HG02763 (cell line): Measurements from ENCODE around the gene OR2V2.
"Not testable (repeated sequence)": the region's sequence is repeated elsewhere in the genome, so short reads cannot be mapped to it uniquely, and the experiment has no call there.

ENCODE experiments used
- ATAC-seq: cut with Tn5 transposase; IDR thresholded peaks from one replicate; pipeline ENCODE4 v1.9.1; 2021; ENCODE audit warnings: mild to moderate bottlenecking, moderate library complexity; ENCODE audit not compliant: unreplicated experiment

Gene OR2V2

DNA sequence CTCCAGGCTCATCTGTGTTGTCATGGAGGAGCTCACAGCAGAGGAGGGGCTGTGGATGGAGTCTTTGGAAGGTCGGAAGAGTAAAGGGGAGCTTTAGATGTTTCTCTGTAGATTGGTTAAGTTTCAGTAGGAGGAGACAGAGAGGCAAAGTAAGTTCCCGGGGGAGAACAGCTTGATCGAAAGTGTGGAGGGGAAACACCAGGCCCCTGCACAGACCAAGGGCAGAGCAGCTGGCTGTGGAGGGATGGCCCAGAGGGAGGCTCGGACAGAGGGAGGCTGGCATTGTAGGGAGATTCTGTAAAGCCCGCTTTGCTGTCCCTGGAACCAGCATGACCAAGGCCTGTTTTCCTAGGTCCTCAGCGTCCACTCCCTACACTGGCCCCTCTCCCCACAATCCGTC is 5.3 kb upstream of the OR2V2 start:
- ATAC-seq: no peak

GRCh38 chr5:181145133-181145532 is 2.3 kb upstream of the OR2V2 start:
- no peak for ATAC-seq

- no peak for ATAC-seq
Measured at GRCh38 chr5:181149355-181149754, 2.0 kb downstream of the OR2V2 start.

DNA sequence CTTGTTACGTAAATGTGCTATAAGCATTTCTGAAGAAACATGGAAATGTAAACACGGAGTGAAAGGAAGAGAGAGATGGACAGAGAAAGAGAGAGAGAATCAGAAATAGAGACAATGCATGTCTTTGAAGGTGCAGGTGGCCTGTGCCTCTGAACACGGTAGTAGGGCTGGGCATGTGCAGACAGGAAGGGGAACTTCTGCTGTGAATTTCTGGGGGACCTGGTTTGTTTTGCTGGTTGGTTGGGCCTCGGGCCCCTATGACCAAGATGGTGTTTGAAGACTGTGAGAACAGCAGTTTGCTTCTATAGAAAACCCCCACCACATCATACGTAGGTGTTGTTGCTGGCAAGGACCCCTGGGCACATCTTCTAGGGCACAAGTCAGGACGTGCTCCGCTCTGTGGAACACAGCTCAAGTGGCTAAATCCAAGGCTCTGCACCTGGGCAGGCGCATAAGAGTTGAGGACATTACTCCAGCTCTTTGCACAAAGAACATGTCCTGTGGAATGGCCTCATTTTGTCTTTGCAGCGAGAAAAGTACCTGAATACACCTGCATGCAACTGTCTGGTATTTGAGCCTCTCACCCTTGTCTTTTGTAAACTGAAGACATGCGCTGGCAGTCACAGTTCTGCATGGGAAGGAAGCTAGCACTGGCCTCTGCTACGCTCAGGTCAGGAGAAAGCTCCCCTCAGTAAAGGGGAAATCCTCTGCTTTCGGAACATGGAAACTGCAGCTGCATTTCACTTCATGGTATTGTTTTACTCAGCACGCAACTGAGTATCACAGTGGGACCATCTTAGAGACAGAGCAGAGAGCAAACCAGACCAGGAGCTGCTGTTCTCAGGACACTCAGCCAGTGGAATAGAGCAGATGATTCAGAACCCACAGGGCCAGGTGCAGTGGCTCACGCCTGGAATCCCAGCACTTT is 2.7 kb downstream of the OR2V2 start:
- ATAC-seq: no peak

- ATAC-seq: no peak
Measured at GRCh38 chr5:181151146-181151545, 3.8 kb downstream of the OR2V2 start.

- ATAC-seq: no peak
Measured at GRCh38 chr5:181152406-181152805, 5.0 kb downstream of the OR2V2 start.

DNA sequence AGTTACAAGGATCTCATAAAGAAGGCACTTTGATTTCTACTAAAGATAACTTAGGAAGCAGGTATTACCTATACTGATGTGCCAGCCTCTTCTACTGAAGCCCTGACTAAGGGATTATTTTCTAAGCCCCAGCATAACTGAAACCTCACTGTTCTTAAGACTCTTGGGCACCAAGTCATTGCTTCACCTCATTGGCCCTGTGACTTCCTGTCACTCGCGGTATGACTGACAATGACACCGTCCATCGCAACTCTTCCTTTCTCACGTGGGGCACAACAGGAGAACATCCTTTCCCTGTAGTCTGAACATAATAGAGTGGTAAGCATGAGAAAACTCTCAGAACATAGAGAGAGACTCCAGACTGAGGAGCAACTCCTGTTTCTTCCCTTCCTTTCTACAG is 6.4 kb downstream of the OR2V2 start:
- no peak for ATAC-seq

DNA sequence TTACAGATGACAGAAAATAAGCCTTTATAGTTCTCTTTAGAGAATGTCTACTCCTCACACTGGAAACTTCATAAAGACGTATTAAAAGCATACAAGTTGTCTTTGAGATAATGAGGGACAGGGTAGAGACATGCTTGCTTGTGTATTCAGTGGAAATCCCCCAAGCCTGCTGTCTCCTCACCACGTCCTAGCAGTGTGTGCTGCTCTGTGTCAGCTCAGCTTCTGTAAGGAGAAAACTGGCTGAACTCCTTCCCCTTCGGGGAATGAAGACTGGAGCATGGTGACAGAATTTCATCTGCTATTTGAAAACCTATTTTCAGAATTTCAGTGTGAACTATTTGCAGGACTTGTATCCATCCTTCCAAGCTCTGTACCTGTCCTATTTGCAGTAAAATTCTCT is 9.4 kb downstream of the OR2V2 start:
- no peak for ATAC-seq

- no peak for ATAC-seq
Measured at GRCh38 chr5:181158869-181159268, 11.5 kb downstream of the OR2V2 start.

DNA sequence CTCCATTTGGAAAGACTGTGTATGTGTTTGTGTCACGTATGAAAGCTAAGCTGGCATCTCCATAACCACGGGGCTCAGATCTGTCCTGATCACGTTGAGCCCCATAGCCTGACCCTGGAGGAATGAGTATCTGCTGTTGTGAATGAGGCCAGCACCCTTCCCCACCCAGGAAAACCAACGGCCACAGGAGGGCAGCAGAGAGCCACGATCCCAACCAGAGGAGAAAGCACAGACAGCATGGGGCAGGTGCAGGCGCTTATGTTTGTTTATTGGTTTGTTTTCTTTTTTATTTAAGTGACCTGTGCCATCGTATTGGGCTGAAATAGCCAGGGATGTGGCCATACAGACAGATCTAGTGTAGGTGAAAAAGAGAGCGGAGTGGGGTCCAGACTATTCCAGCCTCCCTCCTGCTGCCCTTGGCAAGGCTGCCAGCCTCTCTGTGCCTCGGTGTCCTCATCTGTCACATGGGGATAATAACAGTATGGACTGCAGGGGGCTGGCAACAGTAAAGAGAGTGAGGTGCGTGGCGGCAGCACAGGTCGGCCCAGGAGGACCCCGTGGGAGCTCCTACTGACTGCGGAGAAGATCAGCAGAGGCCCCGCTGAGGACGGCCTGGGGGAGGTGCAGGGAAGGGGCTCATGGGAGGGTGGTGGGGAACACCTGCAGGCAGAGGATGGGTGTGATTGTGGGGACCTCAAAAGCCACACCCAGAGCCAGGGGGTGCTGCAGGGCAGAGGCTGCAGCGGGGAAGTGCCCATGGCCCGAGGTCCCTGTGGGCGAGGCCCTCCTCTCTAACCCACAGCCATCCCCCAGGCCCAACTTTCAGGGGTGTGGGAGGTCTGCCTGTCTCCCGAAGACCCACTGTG is 12.1 kb downstream of the OR2V2 start:
- ATAC-seq: peak; percentile 74

DNA sequence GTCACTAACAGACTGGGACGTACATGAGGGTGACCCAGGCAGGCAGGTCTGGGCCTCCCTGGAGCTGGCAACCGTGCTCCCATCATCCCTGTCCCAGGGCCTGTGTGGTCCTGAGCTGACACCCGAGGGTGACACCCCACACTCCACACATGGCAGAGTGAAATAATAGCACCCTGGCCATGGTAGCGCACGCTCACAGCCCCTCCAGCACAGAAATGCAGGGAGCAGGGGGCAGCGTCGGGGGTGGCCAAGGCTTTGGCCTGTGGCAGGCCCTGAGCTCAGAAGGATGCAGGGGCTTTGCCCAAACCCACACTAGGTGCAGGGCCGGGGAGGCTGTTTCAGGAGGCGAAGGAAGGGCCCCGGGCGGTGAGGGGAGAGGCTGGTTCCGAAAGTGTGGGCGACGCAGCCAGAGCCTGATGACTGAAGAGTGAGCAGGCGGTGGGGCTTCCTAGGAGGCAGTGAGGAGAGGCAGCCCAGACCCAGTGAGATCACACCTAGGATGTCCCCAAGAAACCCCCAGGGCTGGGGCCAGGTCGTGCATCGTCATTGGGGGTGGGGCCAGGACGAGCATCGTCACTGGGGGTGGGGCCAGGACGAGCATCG is 12.9 kb downstream of the OR2V2 start:
- ATAC-seq: peak; percentile 60

- ATAC-seq: not testable (repeated sequence)
Measured at GRCh38 chr5:181160755-181161533, 13.6 kb downstream of the OR2V2 start.

DNA sequence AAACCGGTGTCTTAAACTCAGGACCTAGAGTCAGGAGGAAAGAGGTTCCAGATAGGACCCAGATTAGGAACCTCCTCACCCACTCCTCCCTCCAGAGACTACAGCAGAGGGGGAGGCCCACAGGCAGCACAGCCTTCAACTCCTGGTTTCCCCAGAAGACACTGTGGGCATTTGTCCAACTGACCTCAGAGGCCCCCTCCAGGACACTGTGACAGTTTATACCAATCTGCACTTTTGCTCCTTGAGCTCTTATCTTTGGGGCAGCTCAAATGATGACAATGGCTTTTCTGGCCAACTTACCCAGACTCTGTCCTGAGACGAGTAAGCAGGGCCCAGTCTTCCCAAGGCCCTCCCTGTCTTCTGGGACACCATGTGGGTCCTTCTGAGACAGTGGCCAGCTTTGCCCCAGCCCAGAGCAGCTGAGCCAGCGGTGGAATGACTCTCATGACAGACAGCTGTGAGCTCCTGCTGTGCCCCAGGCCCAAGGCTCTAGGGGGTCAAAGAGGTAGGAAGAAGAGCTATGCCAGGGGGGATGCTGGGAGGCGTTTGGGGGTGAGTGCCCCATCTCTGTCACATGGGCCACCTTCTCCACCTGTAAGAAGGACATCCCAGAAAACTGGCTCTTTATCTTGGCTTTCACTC is 14.3 kb downstream of the OR2V2 start:
- no peak for ATAC-seq

DNA sequence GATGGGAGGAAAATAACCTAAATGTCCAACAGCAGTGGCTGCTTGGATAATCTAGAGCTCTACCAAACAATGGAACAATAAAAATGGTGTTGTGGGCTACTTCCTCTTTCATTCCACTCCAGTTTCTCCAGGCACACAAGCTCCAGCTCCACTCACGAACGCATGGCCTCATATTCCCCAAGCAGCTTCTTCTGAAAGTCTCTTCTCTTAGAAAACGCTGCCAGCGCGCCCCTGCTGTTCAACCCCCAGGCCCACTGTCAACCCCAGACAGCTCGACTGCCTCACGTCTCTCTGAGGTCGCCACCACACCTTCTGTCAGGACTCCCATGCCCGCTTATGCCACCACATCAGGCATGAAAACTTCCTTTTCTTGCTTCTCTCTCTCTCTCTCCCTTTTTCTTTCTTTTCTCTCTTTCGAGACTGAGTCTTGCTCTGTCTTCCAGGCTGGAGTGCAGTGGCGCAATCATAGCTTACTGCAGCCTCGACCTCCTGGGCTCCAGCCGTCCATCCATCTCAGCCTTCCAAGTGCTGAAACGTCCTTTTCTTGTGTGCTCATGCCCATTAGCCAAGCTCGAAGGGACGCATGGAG is 16.2 kb downstream of the OR2V2 start:
- no peak for ATAC-seq

DNA sequence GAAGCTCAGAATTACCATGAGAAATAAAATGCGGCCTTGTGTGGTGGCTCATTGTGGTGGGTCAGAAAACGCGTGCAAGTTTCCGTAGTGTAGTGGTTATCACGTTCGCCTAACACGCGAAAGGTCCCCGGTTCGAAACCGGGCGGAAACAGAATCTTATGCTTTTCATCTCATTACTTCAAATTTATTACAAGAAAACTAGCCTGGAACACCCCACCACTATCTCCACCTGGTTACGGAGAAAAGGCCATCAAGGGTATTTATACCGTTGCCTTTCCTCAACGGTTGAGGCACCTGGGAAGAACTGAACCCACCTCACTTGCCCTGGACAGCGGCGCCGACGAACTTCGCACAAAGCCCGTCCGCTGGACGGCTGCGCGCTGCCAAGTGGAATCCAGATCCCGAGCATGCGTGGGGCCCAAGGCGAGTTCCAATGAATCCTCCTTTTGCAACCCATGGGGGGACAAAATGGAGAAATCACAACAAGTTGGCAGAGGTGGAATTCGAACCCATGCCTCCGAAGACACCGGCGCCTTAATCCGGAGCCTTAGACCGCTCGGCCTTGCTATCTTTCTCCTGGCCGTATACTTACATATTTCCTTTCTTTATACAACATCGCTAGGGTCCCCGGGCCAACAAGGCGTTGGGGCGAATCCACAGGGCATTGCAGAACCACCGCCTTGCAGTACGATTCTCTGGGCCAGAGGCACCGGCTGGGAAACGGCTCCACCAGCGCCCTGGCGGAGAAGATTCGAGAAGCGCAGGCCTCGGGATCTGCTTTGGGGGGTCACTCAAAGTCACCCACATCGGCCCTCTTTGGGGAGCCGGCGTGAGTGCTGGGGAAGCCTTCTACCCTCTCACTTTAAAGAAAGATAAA is 16.9 kb downstream of the OR2V2 start:
- ATAC-seq: no peak

DNA sequence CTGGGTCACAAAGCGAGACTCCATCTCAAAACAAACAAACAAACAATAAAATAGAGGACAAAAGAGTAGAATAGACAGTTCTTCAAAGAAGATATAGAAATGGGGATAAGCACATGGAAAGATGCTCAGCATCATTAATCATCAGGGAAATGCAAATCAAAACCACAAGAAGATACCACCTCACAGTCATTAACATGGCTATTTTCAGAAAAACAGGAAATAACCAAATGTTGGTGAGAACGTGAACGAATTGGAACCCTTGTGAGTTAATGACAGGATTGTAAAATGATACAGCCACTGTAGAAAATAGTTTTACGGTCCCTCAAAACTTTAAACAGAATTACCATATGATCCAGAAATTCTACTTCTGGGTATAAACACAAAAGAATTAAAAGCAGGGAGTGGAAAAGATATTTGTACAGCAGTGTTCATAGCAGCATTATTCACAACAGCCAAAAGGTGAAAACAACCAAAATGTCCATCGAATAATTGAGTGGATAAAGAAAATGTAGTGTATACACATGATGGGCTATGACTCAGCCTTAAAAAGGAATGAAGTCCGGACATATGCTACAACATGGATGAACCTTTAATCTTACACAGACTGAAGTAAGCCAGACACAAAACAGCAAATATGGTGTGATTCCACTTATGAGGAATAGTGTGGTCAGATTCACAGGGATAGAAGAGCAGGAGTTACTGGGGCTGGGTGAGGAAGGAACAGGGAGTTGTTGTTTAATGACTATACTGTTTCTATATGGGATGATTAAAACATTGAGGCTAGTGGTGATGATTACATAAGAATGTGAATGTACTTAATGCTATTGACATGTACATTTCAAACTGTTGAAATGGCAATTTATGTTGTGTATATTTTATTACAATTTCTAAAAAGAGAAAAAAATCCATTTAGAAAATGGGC is 19.7 kb downstream of the OR2V2 start:
- ATAC-seq: no peak

DNA sequence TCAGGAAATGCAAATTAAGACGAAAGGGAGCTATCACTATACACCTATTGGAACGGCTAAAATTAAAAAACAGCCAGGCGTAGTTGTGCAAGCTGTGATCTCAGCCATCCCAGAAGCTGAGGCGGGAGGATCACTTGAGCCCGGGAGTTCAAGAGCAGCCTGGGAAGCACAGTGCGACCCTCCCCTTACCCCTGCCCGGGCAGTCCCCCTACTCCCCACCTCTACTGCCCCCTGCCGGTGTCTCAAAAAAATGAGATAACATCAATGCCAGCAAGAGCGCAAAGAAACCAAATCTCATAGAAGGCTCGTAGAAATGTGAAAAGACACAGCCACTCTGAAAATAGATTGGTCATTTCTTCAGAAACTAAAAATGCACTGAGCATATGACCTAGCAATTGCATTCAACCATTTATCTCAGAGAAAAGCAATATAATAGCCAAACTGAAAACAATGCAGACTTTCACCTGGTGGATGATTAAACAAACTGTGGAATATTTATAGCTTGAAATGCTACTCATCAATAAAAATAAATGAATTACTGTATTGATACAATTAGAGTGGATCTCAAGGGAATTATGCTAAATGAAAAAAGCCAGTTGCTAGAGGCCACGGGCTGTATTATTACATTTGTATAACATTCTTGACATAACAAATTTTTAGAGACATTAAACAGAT is 20.6 kb downstream of the OR2V2 start:
- no peak for ATAC-seq
